Cerebellar nuclear complex (tissue), 1 donor: ENCODE data around the gene SLC22A16.

Experiments
- DNase-seq, 2 experiments: peaks; one replicate each; lab custom pipeline; 2025; lab: John Stamatoyannopoulos, UW

The SLC22A16 gene

DNA sequence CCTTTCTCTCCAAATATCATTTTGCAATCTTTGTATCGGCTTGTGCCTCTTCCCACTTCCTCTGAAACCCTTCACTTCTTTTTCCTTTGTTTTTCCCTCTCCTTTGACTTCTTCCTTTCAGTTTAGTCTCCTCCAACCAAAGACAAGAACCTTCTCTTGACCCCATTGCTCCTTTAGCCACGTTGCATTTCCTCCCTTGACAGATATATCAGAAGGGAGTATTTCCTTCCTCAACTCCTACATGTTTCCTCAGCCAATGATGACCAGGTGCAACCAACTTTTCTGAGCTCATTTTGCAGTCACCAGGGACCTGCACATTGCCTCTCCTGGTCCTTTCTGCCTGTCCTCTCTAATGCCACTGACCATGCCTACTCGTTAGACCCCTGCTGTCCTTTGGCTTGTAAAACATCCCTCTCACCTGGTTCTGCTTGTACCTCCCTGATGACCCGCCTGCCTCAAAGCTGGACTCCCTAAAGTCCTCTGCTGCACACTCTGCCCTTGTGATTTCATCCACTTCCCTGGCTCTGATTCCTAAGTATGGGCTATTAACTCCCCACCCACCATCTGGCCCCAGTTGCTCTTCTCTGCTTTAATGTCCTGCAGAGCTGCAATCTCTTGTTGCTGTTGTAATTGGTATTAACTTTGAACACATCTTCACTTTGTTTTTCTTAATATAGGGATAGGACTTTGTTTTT is 27.4 kb downstream of the SLC22A16 start:
- no peak for DNase-seq

DNA sequence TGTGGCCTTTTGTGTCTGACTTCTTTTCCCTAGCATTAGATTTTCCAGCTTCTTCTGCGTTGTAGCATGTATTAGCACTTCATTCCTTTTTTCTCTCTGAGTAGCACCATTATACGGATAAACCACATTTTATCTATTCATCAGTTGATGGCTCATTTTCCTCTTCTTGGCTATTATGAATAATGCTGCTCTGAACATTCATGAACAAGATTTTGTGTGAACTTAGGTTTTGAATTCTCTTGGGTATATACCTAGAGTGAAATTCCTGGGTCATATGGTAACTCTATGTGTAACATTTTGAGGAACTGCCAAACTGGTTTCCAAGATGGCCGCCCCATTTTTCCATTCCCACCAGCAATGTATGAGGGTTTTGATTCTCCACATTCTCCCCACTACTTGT is 28.7 kb downstream of the SLC22A16 start:
- no peak for DNase-seq

DNA sequence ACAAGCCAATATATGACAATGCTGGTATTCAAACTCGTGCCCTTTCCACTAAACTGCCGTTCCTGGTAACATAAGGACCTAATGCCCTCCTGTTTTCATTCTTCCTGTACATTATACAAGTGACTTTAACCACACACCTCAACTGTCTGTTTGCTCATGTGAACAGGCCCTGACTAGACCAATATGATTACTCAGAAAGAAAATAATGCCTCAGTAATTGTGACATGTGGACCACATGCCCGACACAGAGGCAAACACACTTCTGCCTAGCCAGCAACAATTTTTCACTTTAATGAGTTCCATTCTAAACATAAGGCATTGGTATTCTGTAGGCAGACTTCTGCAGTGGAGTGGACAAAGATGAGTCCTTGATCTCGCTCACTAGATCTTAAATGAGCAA is 30.0 kb downstream of the SLC22A16 start:
- no peak for DNase-seq

DNA sequence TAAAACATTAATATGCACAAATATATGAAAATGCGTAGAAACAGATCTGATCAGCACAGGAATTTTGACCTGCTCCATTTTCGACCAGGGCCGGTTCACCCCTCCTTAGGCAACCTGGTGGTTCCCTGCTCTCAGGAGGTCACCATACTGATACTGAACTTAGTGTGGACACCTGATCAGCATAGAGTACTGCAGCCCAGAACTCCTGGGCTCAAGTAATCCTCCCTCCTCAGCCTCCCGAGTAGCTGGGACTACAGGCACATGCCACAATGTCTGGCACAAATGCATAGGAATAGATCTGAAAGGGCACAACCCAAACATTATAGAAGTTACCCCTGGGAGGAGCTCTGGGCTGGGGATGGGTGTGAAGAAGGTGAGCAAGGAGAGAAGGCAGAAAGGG is 36.4 kb downstream of the SLC22A16 start:
- no peak for DNase-seq

DNA sequence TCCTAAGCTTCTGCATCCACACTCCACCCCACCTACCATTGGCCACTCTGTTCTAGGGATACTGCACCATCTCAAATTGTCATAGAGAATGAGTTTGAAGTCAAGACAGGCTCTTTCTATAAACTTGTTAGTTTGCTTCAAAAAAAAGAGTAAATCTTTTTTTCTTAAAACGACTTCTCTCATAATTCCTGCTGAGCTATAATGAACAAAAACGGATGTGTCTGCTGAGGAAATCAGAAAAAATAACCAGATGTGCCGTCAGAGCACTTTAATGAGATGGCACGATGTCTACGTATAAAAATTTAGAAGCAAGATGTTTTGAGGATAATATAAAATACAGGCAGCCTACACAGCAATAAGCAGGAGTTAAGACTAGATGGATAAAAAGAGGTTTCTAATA is 37.1 kb downstream of the SLC22A16 start:
- DNase-seq: no peak

DNA sequence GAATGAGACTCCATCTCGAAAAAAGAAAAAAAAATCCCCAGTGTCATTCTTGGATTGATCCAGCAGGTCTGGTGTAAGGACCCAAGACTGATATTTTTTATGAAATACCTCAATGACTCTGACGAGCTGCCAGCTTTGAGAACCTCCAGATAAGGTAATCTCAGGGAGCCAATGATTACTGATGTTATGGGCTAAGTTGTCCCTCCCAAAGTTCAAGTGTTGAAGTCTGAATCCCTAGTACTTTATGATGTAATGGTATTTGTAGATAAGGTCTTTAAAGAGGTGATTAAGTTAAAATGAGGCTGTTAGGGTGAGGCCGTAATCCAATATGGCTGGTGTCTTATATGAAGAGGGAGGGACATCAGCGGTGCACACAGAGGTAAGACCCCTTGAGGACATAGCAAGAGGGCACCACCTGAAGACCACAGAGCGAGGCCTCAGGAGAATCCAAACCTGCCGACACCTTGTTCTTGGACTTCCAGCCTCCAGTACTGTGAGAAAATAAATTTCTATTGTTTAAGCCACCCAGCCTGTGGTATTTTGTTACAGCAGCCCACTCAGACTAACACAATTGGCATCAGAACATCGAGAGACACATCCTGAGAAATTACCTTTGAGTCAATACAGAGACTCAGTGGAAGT is 41.3 kb downstream of the SLC22A16 start:
- DNase-seq: no peak

DNA sequence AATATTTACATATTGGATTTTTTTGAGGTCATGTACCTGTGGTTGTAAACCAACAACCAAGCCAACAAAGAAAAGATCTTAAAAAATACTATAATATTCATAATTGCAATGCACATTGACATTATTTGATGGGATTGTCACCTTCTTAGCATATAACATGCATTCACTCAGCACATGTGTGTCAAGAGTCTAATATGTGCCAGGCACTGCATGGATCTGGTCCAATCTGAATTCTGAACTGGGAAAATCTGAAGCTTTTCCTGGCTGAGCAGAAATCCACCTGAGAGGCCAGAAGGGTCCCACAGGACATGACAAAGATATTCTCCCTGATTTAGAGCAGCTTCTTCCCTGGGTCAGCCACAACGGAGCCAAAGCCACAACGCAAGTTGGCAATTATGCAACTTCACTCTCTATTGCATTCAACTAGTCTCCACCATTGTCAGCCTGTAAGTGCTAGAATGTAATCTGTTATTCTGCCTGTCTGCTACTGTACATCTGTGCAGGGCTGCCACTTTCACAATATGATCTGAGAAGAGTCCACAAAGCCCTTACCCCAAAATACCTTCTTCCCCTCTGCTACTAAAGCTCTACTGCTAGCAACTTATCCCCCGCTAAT is 44.0 kb downstream of the SLC22A16 start:
- no peak for DNase-seq

DNA sequence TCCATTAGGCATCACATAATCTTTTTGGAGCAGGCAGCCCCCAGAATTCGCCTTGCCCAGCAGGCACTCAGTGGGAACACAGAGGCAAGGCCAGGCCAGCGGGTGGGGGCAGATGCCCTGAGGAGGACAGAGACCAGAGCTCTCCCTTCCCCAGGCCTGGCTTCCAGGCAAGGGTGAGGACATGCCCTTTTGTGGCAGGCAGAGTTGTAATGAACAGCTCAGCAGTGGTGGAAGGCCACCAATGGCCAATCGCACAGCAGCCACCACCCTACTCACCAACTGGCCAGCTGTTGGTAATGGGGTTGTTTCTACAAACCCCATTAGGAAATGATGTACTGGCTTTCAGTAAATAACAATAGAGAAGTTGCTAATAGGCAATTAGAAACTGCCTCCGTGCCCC is 45.7 kb downstream of the SLC22A16 start:
- no peak for DNase-seq

DNA sequence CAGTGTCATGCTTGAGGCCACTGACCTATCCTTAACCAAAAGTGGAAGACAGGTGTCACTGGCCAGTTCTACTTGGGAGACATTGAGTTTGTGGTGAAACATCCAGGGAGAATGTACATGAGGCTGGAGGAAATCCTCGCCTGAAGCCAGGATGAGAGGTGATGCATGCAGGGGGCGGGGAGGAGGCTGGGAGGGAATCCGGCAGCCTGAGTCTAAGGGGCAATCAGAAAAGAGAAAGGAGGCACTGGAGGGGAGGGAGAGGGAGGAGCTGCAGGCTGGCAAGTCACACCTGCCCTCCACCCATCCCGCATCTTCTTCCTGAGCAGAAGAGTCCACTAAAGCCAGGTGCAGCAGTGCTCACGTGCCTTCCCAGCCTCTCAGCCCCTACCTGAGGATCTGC is 46.2 kb downstream of the SLC22A16 start:
- DNase-seq: no peak

DNA sequence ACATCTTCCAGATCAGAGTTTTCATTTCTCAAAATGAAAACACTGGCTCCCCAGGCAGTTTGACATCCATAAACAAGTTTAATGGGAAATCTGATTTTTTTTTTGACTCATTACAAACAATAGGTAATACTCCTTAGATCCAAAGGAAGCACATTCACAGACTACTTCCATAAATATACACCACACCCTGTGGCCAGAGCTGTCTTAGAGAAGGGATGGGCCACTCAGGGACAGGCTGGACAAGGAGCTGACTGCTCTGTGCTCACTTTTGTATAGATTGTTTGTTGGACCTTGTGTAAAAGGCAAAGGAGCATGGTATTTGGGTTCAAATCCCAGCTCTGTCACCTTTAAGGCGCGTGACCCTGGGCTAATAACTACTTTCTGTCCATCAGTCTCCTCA is 48.3 kb downstream of the SLC22A16 start:
- DNase-seq: no peak

DNA sequence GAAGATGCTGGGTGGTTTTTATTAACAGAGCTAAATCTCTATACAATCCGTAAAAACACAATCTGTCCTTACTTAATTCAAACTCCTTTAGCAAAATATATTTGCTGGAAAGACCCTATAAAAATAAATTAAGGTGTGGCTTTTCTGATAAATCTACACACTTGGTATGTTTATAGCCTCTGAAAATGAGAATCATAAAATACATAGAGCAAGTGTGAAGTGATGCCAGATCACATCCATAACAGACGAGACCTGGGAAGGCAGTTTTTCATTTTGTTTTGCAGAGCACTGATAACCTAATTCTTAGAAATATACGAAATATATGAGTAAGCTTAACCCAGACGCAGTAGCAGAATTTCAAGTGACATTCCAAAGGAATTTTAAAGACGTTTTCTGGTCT is 50.6 kb downstream of the SLC22A16 start:
- no peak for DNase-seq

DNA sequence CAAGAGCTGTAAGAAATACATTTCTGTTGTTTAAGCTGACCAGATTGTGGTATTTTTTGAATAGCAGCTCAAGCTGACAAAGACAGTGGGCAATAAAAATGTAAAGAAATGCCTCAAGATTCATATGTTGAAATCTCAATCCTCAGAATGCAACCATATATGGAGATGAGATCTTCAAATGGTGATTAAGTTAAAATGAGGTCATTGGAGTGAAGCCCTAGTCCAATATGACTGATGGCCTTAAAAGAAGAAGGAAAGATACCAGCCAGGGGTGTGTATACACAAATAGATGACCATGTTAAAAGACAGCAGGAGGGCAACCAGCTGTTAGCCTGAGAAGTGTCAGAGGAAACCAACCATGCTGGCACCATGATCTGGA is 54.0 kb downstream of the SLC22A16 start:
- DNase-seq: no peak

DNA sequence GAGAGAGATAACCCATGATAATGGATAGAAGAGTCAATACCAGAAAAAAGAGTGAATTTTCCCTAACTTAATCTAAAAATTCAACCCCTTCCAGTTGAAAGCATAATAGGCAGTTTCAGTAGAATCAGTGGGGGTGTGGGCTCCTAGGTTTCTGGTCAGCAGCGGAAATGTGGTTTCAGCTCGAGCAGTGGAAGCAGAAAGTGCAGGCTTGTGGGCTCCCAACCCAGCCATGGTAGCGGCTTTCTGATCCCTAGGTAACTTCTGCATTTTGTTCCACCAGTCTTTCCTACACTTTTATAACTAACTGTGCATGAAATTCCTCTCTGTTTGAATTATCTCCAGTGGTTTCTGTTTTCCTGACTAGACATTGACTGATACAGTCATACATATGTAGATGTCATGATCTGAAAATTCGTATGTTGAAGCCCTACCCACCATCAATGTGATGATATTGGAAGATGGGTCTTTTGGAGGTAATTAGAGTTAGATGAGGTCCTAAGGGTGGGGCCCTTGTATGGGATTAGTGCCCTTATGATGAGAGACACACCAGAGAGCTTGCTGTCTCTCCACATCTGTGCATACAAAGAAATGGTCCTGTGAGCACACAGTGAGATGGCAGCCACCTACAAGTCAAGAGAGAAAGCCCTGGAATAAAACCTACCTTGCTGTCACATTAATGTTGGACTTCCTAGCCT is 54.5 kb downstream of the SLC22A16 start:
- no peak for DNase-seq

DNA sequence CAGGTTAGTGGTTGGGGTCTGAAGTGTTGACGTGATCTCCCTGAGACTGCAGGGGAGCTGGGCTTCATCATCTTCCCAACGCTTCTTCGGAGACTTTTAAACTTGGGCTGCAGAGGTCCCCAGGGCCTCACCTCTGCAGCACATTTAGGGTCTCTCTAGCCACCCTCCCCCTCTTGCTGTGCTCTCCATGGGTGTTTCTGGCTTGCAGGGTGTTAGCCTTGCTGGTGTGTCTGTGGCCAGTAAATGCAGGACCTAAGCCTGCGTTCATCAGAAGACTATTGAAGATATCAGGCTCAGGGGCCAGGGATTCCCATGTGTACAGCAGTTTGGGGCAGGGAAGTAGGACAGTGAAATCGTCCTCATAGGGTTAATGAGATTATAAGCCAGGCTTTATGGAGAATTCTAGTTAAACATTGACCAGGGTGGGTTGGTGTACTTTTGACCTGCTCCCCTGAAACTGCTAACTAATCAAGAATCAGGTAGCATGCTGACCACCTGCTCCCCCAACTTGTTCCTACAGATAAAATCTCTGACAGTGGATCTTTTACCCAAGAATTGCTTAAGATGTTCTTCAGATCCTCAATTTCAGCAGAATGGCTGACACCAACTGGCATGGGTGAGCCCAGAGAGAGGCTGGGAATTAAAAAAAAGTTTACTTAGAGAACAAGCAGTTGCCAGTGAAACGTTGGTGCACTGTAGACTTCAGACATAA is 57.2 kb downstream of the SLC22A16 start:
- DNase-seq: no peak

DNA sequence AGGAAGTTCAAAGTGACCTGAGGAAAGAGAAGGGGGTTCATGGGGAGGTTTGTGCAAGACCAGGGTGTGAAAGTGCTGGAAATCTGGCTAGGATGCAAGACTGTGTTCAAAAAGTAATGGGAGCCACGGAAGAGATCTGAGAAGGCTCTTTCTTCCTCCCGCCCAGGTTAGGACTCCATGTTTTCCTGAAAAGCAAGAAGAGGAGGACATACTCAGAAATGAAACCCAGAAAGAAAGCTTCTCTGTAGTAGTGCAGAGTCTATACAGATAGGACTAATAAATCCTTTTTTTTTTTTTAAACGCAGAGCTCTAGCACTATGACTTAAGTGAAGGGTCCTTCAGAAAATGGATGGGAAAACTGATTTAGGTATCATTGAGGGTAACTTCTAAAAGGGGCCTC is 57.8 kb downstream of the SLC22A16 start:
- no peak for DNase-seq

DNA sequence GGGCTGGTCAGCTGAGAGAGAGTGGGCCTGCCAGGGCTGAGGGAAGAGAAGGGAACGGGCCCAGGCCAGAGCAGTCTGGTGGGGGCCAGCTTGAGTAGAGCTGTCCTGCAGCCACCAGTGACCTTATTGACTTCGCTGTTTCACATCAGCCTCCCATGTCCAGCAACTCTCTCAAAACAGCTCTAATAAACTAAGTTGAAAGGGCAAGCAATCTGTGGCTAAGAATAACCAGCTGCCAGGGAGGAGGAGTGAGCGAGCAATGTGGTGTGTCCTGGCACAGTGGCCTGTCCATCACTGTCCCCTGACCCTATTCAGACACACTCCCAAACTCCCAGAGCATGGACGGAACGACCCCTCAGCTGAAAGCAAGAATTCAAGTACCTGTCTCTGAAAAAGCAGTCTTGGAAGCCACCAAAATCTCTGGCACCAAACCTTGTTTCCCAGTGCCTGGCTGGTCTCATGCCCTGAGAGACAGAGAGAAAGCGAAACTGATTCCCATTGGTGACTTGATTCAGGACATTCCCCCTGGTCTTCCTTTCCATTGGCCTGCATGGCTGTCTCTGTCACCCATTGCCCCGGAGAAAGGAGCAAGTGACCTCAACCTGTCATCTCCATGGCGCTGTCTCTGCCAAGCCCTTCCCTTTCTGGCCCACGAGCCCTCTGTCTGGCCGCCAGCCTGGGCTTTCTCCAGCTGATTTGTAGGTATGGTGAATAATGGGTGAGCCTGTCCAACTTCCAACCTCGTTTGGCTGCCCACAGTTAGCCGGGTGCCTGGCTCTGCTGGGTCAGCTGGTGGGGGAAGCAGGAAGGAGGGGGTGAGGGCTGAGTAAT is 61.1 kb downstream of the SLC22A16 start, which contains the start of gene DDO:
TSS of gene DDO (minus strand) at position 490 of the 831 bp plus-strand sequence. CDS start 2,113 bp downstream, outside the sequence.
- peak; percentile 93 to 96 for DNase-seq

DNA sequence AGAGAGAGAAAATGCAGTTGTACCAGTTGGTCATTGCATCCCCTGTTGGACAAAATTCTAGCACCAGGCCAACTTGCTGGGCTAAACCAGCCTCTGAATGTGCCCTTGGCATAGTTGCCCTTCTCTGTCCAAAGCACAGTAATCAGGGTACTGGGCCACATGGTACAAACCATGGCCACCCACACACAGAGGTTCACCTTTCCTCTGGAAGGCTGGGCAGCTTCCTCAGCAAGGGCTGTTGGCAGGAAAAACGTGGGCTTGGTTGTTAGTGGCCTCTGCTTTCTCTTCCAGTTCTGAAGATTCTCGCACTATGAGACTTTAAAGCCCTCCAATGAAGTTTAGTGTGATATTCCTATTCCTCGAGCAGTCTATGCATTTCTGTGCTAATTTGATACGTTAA is 61.7 kb downstream of the SLC22A16 start:
- DNase-seq: no peak

DNA sequence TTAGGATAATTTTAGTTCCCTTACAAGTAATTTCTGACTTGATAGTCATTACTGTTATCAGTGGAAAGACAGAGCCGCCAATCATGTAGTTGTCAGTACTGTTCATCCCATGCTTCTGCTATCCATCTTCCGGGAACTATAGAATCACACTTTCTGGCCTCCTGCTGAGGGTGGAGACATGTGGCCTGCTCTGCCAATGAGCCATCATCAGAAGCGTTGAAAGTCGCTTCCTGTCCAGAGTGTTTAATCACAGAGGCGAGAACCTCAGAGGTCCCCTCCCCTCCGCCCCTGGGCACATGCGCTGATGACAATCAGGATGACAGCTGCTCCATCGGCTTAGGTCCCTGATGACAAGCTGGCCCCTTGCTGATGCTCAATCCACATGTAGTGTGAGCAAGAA is 64.1 kb downstream of the SLC22A16 start:
- DNase-seq: no peak

DNA sequence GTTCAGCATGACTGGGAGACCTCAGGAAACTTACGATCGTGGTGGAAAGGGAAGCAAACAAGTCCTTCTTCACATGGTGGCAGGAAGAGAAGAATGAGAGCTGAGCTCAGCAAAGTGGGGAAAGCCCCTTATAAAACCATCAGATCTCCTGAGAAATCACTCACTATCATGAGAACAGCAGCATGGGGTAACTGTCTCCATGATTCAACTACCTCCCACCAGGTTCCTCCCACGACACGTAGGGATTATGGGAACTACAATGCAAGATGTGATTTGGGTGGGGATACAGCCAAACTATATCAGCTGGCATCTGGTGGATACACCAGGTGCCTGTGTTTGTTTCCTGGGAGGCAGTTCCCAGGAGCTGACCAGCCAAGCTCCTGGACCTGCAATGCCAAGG is 65.9 kb downstream of the SLC22A16 start:
- no peak for DNase-seq

DNA sequence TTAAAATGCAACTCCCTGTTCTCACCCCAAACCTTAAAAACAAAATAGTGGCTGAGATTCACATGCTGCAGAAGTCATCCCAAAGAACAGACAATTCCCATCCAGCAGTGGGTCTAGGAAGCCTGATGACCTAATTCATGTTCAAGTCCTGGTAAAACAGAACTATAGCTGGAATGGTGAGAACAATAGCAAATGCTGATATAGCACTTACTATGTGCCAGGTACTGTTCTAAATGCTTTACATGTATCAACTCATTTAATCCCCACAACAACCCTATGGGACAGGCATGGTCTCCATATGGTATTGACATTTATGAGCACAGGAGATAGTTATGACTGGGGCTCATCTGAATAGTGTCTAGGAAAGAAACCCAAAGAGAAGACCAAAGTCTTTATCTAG is 66.6 kb downstream of the SLC22A16 start:
- no peak for DNase-seq

DNA sequence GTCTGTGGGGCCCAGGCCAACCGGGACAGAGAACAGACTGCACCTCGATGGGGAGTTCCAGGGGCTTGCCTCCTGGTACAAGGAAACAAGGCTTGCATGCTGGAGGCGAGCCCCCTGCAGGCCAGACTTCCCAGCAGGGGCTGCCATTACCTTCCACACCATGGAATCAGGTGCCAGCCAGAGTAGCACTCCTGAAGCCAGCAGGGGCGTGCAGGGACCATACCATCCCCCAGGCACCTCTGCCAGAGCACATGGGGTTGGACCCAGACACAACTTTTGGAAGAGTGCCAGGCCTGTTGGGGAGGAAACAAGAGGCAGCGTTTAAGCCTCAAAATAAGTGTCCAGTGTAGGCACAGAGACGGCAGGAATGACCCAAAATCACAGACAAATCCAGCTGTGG is 67.5 kb downstream of the SLC22A16 start:
- no peak for DNase-seq
